ENCODE results near the gene USP11.

- TF ChIP-seq CTCF (conservative IDR thresholded peaks at IDR 0.05; ENCODE audit: low read depth, low read length) (no peak), POLR2A (IDR thresholded peaks at IDR 0.05; ENCODE audit: low read depth, low read length) (no peak), MAFK (IDR thresholded peaks at IDR 0.05; ENCODE audit: low read depth, low read length) (no peak), SMC3 (IDR thresholded peaks at IDR 0.05; ENCODE audit: low read depth, low read length) (no peak), MXI1 (IDR thresholded peaks at IDR 0.05; ENCODE audit: borderline replicate concordance, low read depth, low read length) (no peak), USF2 (IDR thresholded peaks at IDR 0.05; ENCODE audit: low read depth, low read length) (no peak), RFX5 (IDR thresholded peaks at IDR 0.05; ENCODE audit: low read depth, low read length) (no peak), ELK1 (IDR thresholded peaks at IDR 0.05; ENCODE audit: borderline replicate concordance, low read depth, low read length) (no peak), FOS (IDR thresholded peaks at IDR 0.05; ENCODE audit: low read depth, low read length) (no peak)
These were observed 27.8 kb upstream of the USP11 start for GRCh38 chrX:47204970-47205369.

All from IMR-90 (cell line).